Astrocyte of the spinal cord (primary cell): ENCODE data around the gene ID2.

ENCODE experiments used
- DNase-seq: peaks from one replicate; pipeline ENCODE4 v3.0.0; 2011; ENCODE audit warnings: low read depth, low spot score
- H3K4me3 ChIP-seq: 2 replicates; pipeline ENCODE4 v1.5.1; 2011; ENCODE audit warnings: low read depth, mild to moderate bottlenecking, low read length, moderate library complexity
- CTCF ChIP-seq: IDR thresholded peaks from 2 replicates; pipeline ENCODE4 v1.5.1; 2012; ENCODE audit warnings: low read depth, mild to moderate bottlenecking, low read length, inconsistent platforms
- in situ Hi-C: cut with HindIII; loops from 2 replicates; pipeline ENCODE4 v1.10.0; 2017; ENCODE audit warnings: low sequenced_read_pairs

The ID2 gene

GRCh38 chr2:8684540-8684877 lies 2.7 kb downstream of the ID2 start:
- peak overlapping the region; percentile 43 for H3K4me3 ChIP-seq
- in situ Hi-C loops: no loop called here
- peak; percentile 42 for DNase-seq
- TF ChIP-seq CTCF: no peak

GRCh38 chr2:8684878-8685696 lies 3.2 kb downstream of the ID2 start:
- peak; percentile 50 for DNase-seq
- in situ Hi-C loops: no loop called here
- peak overlapping the region; percentile 43 for H3K4me3 ChIP-seq
- no peak for TF ChIP-seq CTCF

GRCh38 chr2:8685697-8686358 lies 4.0 kb downstream of the ID2 start:
- in situ Hi-C loops: no loop called here

GRCh38 chr2:8691859-8692437 lies 10.1 kb downstream of the ID2 start:
- in situ Hi-C loops: no loop called here

More at GRCh38 chr2:8685697-8686358, 4.0 kb downstream of the ID2 start:
- TF ChIP-seq CTCF: peak; percentile 77
- DNase-seq: peak; percentile 43
- peak overlapping the region; percentile 43 for H3K4me3 ChIP-seq

GRCh38 chr2:8692783-8693156 lies 10.9 kb downstream of the ID2 start:
- in situ Hi-C loops: no loop called here
- H3K4me3 ChIP-seq: no peak overlapping the region
- no peak for TF ChIP-seq CTCF
- DNase-seq: no peak

More at GRCh38 chr2:8691859-8692437, 10.1 kb downstream of the ID2 start:
- DNase-seq: no peak
- no peak for TF ChIP-seq CTCF
- no peak overlapping the region for H3K4me3 ChIP-seq

GRCh38 chr2:8693157-8693821 lies 11.4 kb downstream of the ID2 start:
- peak overlapping the region; percentile 16 for H3K4me3 ChIP-seq
- in situ Hi-C loops: no loop called here
- peak; percentile 78 for TF ChIP-seq CTCF
- no peak for DNase-seq
